ENCODE measurements around the gene ASPG.

ASPG gene

GRCh38 chr14:104085032-104085888, at the start of gene ASPG:
ASPG (plus strand) TSS chr14:104085700; CDS start chr14:104085771, 71 bp downstream.
- no peak for DNase-seq

DNA sequence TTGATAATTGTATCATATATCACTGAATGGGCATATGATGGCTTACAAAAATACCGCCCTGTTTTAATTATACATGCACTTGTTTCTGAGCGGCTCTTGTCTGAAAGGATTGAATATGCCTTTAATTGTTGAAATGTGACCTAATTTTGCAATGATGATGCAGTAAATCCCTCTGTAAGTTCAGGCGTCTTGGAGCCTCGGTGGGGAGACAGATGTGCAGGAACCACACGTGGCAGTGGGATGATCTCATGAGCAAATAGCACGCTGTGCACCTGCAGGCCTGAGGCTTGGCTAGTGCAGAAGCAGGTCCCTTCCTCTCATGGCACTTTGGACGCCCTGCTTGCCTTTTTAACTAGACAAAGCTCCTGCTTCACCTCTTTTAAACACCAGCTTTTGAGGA, 49.3 kb upstream of the ASPG start:
- no peak for DNase-seq

- DNase-seq = no peak
Measured at GRCh38 chr14:104037074-104037473, 48.4 kb upstream of the ASPG start.

DNA sequence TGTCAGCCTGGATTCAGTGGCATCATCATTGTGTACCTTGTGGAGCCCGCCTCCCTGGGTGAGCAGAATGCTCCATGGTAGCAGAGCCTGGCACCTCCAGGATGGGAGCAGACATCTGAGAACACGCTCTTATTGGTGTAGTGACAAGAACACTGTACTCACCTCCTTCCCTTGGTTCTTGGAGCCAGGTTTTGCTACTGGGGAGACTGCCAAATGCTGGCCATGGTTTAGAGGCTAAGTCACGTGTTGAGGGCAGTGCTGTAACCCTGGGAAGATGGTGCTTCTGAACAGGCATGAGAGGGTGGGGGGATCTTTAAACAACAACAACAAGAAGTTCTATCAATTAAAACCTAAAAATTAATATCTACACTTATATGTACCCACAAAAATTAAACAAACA, 47.6 kb upstream of the ASPG start:
- no peak for DNase-seq

DNA sequence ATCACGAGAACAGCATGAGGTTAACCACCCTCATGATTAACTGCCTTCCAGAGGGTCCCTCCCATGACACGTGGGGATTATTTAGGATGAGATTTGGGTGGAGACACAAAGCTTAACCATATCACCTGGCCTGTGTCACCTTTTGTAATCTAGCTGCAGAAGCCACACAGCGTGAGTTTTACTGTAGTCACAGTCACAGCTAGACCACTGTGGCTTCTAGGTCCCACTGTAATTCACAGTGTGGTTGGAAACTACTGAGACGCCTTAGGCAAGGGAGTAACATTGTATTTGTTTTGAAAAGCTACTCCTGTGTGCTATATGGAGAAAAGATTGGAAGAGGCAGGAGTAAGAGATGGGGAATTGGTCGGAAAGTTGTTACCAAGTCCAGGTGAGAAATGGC, 46.3 kb upstream of the ASPG start:
- DNase-seq = no peak

DNA sequence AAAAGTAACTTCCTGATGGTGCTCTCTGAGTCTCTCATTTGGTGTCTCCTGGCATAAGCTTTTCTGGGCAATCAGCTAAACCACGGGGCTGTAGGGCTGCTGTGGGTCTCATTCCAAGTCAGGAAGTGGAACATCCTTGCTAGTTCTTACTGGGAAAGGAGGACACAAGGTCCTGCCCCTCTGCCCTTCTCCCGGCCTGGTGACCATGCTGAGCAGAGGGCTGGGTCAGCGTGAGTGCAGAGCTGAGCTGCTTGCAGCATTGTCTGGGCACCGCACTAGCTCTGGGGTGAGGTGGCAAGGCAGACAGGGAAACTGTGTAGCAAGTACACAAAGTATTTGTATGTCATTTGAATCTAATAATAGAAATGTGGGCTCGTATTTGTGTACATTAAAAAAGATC, 45.0 kb upstream of the ASPG start:
- no peak for DNase-seq

- no peak for DNase-seq
Measured at GRCh38 chr14:104041430-104042104, 43.9 kb upstream of the ASPG start.

- DNase-seq = no peak
Measured at GRCh38 chr14:104044016-104044415, 41.5 kb upstream of the ASPG start.

GRCh38 chr14:104047761-104048160, 37.7 kb upstream of the ASPG start:
- no peak for DNase-seq

- DNase-seq = no peak
Measured at GRCh38 chr14:104048758-104049507, 36.6 kb upstream of the ASPG start.

- DNase-seq = no peak
Measured at GRCh38 chr14:104049576-104050240, 35.8 kb upstream of the ASPG start.

DNA sequence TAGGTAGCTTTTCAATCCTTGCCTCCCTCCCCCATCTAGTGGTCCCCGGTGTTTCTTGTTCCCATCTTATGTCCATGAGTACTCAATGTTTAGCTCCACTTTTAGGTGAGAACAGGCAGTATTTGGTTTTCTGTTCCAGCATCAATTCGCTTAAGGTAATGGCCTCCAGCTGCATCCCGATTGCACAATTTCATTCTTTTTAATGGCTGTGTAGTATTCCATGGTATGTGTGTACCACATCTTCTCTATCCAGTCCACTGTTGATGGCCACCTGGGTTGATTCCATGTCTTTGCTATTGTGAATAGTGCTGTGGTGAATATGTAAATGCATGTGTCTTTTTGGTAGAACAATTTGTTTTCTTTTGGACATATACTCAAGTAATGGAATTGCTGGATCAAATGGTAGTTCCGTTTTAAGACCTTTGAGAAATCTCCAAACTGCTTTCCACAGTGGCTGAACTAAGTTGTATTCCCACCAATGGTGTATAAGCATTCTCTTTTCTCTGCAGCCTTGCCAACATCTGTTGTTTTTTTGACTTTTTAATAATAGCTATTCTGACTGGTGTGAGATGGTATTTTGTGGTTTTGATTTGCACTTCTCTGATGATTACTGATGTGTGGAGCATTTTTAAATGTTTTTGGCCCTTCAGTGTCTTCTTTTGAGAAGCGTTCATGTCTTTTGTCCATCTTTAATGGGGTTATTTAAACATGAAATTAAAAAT, 34.2 kb upstream of the ASPG start:
- DNase-seq = no peak

DNA sequence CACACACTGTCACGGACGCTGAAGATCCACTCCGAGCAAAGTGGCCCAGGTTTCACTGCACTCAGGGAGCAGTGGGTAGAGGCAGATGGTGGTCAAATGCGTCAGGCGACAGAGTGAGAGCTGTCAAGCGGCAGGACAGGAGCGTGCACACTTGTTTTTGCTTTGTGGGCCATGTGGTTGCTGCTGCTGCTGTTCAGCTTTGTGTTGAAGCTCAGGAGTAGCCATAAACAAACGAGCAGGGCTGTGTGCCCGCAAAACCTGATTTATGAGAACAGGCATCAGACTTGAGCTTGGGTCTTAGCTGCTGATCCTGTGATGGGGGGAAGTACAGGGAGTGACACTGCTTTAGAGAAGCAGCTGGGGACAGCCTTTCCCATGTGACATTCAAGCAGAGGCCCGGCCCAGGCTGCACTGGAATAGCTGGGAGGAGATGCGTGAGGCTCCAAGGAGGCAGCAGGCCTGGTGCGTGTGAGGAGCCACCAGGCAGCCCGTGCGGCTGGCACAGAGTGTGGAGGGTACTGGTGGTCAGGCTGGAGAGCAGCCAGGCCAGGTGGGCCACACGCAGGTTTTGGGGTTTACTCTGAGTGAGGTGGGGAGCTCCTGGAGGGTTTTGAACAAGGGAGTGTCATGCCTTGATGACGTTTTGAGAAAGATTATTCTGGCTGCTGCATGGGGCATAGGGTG, 31.1 kb upstream of the ASPG start:
- no peak for DNase-seq

DNA sequence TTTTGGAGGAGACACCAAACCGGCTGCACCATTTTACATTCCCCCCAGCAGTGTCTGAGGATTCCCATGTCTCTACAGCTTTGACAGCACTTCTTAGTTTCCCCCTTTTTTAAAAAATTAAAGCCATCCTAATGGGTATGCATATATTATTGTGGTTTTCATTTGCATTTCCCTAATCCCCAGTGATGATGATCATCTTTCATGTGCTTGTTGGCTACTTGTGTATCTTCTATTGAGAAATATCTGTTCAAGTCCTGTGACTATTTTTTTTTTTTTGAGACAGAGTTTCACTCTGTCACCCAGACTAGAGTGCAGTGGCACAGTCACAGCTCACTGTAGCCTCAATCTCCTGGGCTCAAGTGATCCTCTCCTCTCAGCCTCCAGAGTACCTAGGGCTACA, 23.2 kb upstream of the ASPG start:
- no peak for DNase-seq

DNA sequence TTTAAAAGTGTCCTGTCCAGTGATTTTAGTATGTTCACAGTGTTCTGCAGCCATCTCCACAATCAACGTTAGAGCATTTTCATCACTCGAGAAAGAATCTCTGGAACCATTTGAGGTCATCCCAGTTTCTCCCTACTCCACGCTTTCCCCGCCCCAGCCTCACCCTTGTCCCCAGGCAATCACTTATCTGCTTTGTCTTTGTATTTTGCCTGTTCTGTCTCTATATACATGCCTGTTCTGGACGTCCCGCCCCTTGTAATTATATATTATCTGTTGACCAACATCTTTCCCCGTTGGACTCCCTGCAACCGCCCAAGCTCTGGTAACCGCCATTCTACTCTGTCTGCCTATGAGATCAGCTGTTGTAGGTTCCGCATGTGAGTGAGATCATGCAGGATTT, 21.5 kb upstream of the ASPG start:
- DNase-seq = no peak

DNA sequence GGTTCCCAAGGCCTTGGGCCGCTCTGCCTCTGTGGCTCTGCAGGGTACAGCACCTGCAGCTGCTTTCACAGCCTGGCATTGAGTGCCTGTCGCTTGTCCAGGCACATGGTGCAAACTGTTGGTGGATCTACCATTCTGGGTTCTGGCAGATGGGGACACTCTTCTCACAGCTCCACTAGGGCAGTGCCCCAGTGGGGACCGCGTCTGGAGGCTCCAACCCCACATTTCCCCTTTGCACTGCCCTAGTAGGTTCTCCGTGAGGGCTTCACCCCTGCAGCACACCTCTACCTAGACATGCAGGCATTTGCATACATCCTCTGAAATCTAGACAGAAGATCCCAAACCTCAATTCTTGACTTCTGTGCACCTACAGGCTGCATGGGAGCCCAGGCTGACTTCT, 19.2 kb upstream of the ASPG start:
- DNase-seq = no peak

DNA sequence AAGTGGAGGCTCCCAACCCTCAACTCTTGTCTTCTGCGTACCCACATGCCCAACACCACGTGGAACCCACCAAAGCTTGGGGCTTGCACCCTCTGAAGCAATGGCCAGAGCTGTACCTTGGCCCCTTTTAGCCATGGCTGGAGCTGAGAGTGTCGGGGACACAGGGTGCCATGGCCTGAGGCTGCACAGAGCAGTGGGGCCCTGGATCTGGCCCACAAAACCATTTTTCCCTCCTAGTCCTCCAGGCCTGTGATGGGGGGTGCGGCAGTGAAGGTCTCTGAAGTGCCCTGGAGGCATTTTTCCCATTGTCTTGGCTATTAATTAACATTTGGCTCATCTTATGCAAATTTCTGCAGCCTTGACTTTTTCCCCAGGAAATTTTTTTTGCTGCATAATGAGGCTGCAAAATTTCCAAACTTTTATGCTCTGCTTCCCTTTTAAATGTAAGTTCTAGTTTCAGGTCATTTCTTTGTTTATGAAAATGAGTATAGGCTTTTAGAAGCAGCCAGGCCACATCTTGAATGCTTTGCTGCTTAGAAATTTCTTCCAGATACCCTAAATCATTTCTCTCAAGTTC, 18.7 kb upstream of the ASPG start:
- DNase-seq = no peak

DNA sequence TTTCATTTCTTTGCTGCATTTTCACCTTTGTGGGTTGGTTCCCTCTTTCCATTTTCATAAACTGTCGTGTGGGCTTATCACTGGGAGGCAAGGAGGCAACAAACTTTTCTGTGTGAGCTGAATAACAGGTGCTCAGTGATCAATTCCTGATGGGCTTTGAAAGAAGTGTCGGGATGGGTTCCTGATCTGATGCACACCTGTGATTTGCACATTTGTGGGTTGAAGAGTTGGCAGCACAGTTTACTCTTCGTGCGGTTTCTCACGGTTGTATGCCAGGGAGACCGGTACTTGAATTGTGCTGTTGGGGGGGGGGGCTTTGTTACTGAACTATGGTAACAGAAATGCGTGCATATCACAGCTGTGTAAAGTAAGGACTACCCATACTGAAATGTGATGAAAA, 16.0 kb upstream of the ASPG start:
- DNase-seq = no peak

GRCh38 chr14:104072586-104072985, 12.9 kb upstream of the ASPG start:
- no peak for DNase-seq

GRCh38 chr14:104073764-104074163, 11.7 kb upstream of the ASPG start:
- no peak for DNase-seq

GRCh38 chr14:104075530-104076151, 9.9 kb upstream of the ASPG start:
- no peak for DNase-seq

Measured in activated CD4-positive, alpha-beta T cell treated with anti-CD3 and anti-CD28 coated beads, Interleukin-10, Interleukin-2, amounts not matched to agents 100 ng/mL and 50 ng/mL, durations not matched to agents 16 hours and 8 hours (primary cell).